Kidney (tissue), 14 donors: ENCODE results near the gene LTA. TPM values are rescaled to one million over a fixed set of nuclear protein-coding genes. Genes with fewer than 3 reads are reported as not detected.
"Not testable (repeated sequence)": the region's sequence is repeated elsewhere in the genome, so short reads cannot be mapped to it uniquely, and the experiment has no call there.

Source experiments
- DNase-seq, 5 donors: peaks; one replicate each; pipeline ENCODE4 v3.0.0-alpha.2; 2013 to 2020
- FAIRE-seq: peaks from 2 replicates; lab custom pipeline; 2012; peaks lifted over from hg19 to GRCh38; lab: Jason Lieb, UNC
- H3K27ac ChIP-seq, 2 donors: one replicate each; pipeline ENCODE4 v1.7.0; 2013; ENCODE audit warnings: low read depth in 2 of 2, low read length in 2 of 2, inconsistent platforms in 1 of 2
- H3K27me3 ChIP-seq: one replicate; pipeline ENCODE4 v1.7.1; 2013; ENCODE audit warnings: low read length, inconsistent platforms; ENCODE audit not compliant: control insufficient read depth, insufficient read depth
- H3K36me3 ChIP-seq, 3 donors: one replicate each; pipeline versions ENCODE4 v1.7.0 to v1.7.1; 2013; ENCODE audit warnings: low read length in 3 of 3, control low read depth in 1 of 3, inconsistent platforms in 1 of 3; ENCODE audit not compliant: insufficient read depth in 3 of 3, control insufficient read depth in 2 of 3
- H3K4me1 ChIP-seq, 3 donors: one replicate each; pipeline versions ENCODE4 v1.7.0 to v1.7.1; 2013; ENCODE audit warnings: low read length in 3 of 3, inconsistent platforms in 1 of 3, low read depth in 1 of 3; ENCODE audit not compliant: control insufficient read depth in 2 of 3, insufficient read depth in 2 of 3
- H3K4me3 ChIP-seq, 3 donors: one replicate each; pipeline versions ENCODE4 v1.7.0 to v1.8.1; 2013; ENCODE audit warnings: low read length in 3 of 3, control low read depth in 1 of 3, inconsistent platforms in 1 of 3
- H3K9ac ChIP-seq, 3 donors: one replicate each; pipeline versions ENCODE4 v1.7.0 to v1.7.1; 2013; ENCODE audit warnings: low read length in 3 of 3, control low read depth in 1 of 3, inconsistent platforms in 1 of 3
- H3K9me3 ChIP-seq, 3 donors: one replicate each; pipeline versions ENCODE4 v1.7.0 to v1.7.1; 2013; ENCODE audit warnings: low read length in 3 of 3, control low read depth in 1 of 3, inconsistent platforms in 1 of 3; ENCODE audit not compliant: control insufficient read depth in 2 of 3, insufficient read depth in 1 of 3
- CTCF ChIP-seq: IDR thresholded peaks from 3 replicates; pipeline ENCODE4 v1.5.1; 2012; ENCODE audit warnings: mild to moderate bottlenecking, moderate library complexity, borderline replicate concordance; ENCODE audit not compliant: insufficient read depth; ENCODE audit errors: extremely low read depth
- intact Hi-C: fragments of 100-400 bp; cut with DNase I; formaldehyde crosslinking; loops from one replicate; pipeline ENCODE4 v1.11.1; 2022
- polyA plus RNA-seq: library from polyadenylated mRNA; stranded (reverse); fragments of 350-450 nt; fragmentation: Illumina TruSeq; extraction: RNeasy Lipid Tissue Mini Kit (QIAGEN cat#74804); gene quantifications from one replicate; pipeline ENCODE4 v1.2.3, GENCODE V29; 2014; ENCODE audit warnings: low read depth, low replicate concordance; ENCODE audit not compliant: insufficient read depth
- total RNA-seq: library from RNA; stranded (reverse); fragmentation: NEBNext Ultra II Directional; extraction: Animal tissue kit (Norgen Biotek cat#: 25700); gene quantifications from one replicate; pipeline ENCODE4 v1.2.1, GENCODE V29; 2021
- donor health status: control.
- donor health status: control.
- donor health status: control.
- donor health status: control.
- donor health status: control.
- donor health status: DM: yes; HTN: yes; CAD: no.
- donor health status: Normal renal cell carcinoma (clear cell type).

The LTA gene
- total and polyA plus RNA-seq, 2 donors from 2014 or later = 0.35 TPM; not detected in 1

DNA sequence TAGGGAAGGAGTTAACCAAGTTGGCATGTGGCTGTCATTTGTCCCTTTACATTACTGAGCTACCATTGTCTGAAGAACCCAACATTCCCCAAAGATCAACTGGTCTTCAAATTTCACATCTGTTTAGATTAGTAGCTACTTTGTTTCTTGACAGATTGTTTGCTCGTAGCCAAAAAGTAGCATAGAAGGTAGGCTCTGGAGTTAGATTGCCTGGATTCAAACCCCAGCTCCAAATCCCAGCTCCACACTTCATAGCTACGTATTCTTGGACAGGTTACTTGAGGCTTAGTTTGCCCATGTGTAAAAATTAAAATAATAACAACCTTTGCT lies 23.6 kb upstream of the LTA start:
- no peaks in the 10 kb centered on the region for H3K27me3 ChIP-seq
- H3K9ac ChIP-seq = peak overlapping the region in 2 of 3 donors; percentile 63 to 87
- H3K4me3 ChIP-seq = peak overlapping the region in 1 of 3 donors; percentile 64
- FAIRE-seq (no peak), DNase-seq (no peak)
- H3K27ac ChIP-seq = no peak overlapping the region
- intact Hi-C loops = no loop called here
- no peak for TF ChIP-seq CTCF
- peaks cover 0 to 10% (median 5%) of the 10 kb centered on the region in 3 donors for H3K36me3 ChIP-seq
- H3K9me3 ChIP-seq = no peaks in the 10 kb centered on the region
- peaks cover 0 to 14% (median 7%) of the 10 kb centered on the region in 3 donors for H3K4me1 ChIP-seq

DNA sequence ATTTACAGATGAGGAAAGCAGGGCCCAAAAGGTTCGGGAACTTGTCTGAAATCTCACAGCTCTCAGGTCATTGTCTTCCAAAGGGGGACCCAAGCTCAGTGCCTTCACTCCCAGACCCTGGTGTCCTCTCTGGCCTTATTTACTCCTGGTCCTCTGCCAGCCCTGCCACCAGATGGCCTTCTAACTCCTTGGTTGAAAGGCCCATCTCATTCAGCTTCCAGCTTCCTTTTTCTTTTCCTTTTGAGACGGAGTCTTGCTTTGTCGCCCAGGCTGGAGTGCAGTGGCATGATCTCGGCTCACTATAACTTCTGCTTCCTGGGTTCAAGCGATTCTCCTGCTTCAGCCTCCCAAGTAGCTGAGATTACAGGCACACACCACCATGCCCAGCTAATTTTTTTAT lies 20.7 kb upstream of the LTA start:
- TF ChIP-seq CTCF = peak; percentile 60
- peaks cover 0 to 12% (median 5%) of the 10 kb centered on the region in 3 donors for H3K36me3 ChIP-seq
- H3K27me3 ChIP-seq, H3K27ac ChIP-seq, H3K9me3 ChIP-seq, FAIRE-seq, intact Hi-C loops, H3K4me3 ChIP-seq, H3K9ac ChIP-seq: not testable (repeated sequence)
- H3K4me1 ChIP-seq = peaks cover 0 to 14% (median 7%) of the 10 kb centered on the region in 3 donors
- peak in 2 of 5 donors; percentile 30 to 51 for DNase-seq

GRCh38 chr6:31556307-31556706 lies 15.8 kb upstream of the LTA start:
- Histone ChIP-seq H3K27ac (no peak overlapping the region), H3K27me3 (no peaks in the 10 kb centered on the region), H3K4me1 (peaks cover 0 to 18% (median 0%) of the 10 kb centered on the region in 3 donors), H3K9ac (no peak overlapping the region), H3K36me3 (peaks cover 0 to 25% (median 9%) of the 10 kb centered on the region in 3 donors), H3K4me3 (no peak overlapping the region), H3K9me3 (no peaks in the 10 kb centered on the region)
- TF ChIP-seq CTCF = no peak
- no peak for FAIRE-seq
- peak in 1 of 5 donors; percentile 32 for DNase-seq
- intact Hi-C loops = no loop called here
